LNCaP clone FGC (cell line): ENCODE measurements around the gene FAM187B.

Experiments used
- DNase-seq: peaks from one replicate; pipeline ENCODE4 v3.0.0-alpha.2; 2011; ENCODE audit warnings: low read depth
- H3K4me3 ChIP-seq: 2 replicates; pipeline ENCODE4 v1.5.1; 2011; ENCODE audit warnings: mild to moderate bottlenecking, low read depth, low read length, control low read depth
- CTCF ChIP-seq: IDR thresholded peaks from 2 replicates; pipeline ENCODE4 v1.5.1; 2012; ENCODE audit warnings: mild to moderate bottlenecking; ENCODE audit not compliant: control insufficient read depth, insufficient read depth; ENCODE audit errors: extremely low read depth

FAM187B gene

GRCh38 chr19:35194012-35194984 is 34.2 kb downstream of the FAM187B start:
- 0 out of 2 replicates have a peak, but pooled peaks have one; percentile 1 for TF ChIP-seq CTCF
- no peak for DNase-seq

GRCh38 chr19:35184884-35185283 is 43.7 kb downstream of the FAM187B start:
- no peak overlapping the region for H3K4me3 ChIP-seq
- no peak for TF ChIP-seq CTCF
- no peak for DNase-seq

More at GRCh38 chr19:35194012-35194984, 34.2 kb downstream of the FAM187B start:
- H3K4me3 ChIP-seq, result no peak overlapping the region

GRCh38 chr19:35184267-35184666 is 44.3 kb downstream of the FAM187B start:
- no peak for TF ChIP-seq CTCF
- DNase-seq, result no peak

GRCh38 chr19:35181387-35181786 is 47.2 kb downstream of the FAM187B start:
- DNase-seq, result no peak
- no peak for TF ChIP-seq CTCF
- H3K4me3 ChIP-seq, result no peak overlapping the region

More at GRCh38 chr19:35184267-35184666, 44.3 kb downstream of the FAM187B start:
- H3K4me3 ChIP-seq, result no peak overlapping the region

GRCh38 chr19:35179830-35180229 is 48.7 kb downstream of the FAM187B start:
- TF ChIP-seq CTCF, result no peak
- H3K4me3 ChIP-seq, result no peak overlapping the region
- DNase-seq, result no peak

GRCh38 chr19:35178701-35179100 is 49.8 kb downstream of the FAM187B start:
- no peak for DNase-seq
- no peak for TF ChIP-seq CTCF
- H3K4me3 ChIP-seq, result no peak overlapping the region
